Measurements from ENCODE around the gene PNKP. TPM values are rescaled to one million over a fixed set of nuclear protein-coding genes. Genes with fewer than 3 reads are reported as not detected.

PNKP gene
- total RNA-seq, 1 donor from 2014 or later: 46.3 TPM

DNA sequence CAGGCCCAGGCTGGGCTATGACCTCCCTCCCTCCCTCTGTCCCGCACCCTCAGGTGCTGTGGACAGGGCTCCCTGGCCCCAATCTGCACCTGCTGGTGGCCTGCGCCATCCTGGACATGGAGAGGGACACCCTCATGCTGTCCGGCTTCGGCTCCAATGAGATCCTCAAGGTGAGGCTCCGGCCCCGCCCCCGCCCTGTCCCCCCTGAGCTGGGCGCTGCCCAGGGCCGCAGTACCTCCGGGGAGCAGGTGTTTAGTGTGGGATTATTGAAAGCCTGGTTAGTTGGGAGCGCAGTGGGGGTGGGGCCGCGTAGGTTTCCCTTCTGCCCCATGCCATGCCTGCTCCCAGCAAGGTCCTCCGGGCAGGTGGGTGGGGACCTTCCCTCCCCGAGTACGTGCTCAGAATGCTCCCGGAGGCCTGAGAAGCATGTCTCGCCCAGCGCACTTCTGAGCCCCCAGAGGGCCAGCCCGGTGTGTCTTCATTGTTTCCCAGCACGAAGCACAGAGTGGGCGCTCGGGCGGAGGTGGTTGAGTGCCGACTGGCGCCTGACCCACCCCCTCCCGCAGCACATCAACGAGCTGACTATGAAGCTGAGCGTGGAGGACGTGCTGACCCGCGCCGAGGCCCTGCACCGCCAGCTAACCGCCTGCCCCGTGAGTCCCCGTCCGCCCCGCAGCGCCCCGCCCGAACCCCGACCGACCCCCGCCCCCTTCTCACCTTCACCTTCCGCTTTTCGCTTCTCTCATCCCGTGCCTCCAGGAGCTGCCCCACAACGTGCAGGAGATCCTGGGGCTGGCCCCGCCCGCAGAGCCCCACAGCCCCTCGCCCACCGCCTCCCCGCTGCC is 20.5 kb upstream of the PNKP start:
- H3K36me3 ChIP-seq: peaks cover 41 to 49% of the 10 kb centered on the region in 2 donors
- H3K4me1 ChIP-seq: peaks cover 4 to 8% of the 10 kb centered on the region in 2 donors
- no peak overlapping the region for H3K4me3 ChIP-seq
- H3K27ac ChIP-seq: no peak overlapping the region
- no peaks in the 10 kb centered on the region for H3K9me3 ChIP-seq
- intact Hi-C loops (cut with DNase I): no loop called here
- no peaks in the 10 kb centered on the region for H3K27me3 ChIP-seq
- no peak for TF ChIP-seq CTCF (IDR thresholded peaks at IDR 0.05)
- no peak for DNase-seq (ENCODE audit: low spot score in 2 of 2)

DNA sequence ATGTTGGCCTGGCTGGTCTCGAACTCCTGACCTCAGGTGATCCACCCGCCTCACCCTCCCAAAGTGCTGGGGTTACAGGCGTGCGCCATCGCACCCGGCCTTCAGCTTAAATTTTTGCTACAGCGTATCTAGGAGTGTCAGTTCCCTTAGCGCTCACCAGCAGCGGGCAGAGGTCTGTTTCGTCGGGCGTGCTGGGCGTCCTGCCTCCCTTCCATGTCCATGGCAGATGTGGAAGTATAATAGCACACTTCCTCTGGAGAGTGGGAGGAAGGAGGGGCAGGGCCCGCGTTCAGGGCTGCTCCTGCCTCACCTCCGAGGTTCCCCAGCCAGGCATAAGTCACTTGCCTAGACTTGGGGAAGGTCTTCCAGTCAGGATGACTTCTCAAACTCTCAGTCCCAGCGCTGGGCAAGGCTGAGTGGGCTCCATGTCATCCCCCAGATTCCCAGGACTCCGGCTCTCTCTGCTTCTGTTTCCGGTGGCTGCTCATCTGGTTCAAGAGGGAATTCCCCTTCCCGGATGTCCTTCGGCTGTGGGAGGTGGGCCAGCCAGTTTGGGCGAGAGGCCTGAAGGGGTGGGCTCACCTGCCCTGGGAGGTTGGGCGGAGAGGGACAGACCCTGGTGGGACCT is 19.8 kb upstream of the PNKP start:
- H3K4me3 ChIP-seq: no peak overlapping the region
- DNase-seq (ENCODE audit: low spot score in 2 of 2): no peak
- H3K27me3 ChIP-seq: no peaks in the 10 kb centered on the region
- no peaks in the 10 kb centered on the region for H3K9me3 ChIP-seq
- H3K4me1 ChIP-seq: peaks cover 4 to 8% of the 10 kb centered on the region in 2 donors
- intact Hi-C loops (cut with DNase I): no loop called here
- no peak for TF ChIP-seq CTCF (IDR thresholded peaks at IDR 0.05)
- peaks cover 48 to 56% of the 10 kb centered on the region in 2 donors for H3K36me3 ChIP-seq
- no peak overlapping the region for H3K27ac ChIP-seq

GRCh38 chr19:49884760-49885159 is 17.4 kb upstream of the PNKP start:
- Histone ChIP-seq H3K9me3 (no peaks in the 10 kb centered on the region), H3K4me3 (no peak overlapping the region), H3K27me3 (no peaks in the 10 kb centered on the region), H3K27ac (no peak overlapping the region), H3K36me3 (peaks cover 72 to 79% of the 10 kb centered on the region in 2 donors), H3K4me1 (peaks cover 0 to under 1% of the 10 kb centered on the region in 2 donors)
- TF ChIP-seq CTCF (IDR thresholded peaks at IDR 0.05): no peak
- intact Hi-C loops (cut with DNase I): no loop called here
- DNase-seq (ENCODE audit: low spot score in 2 of 2): no peak

DNA sequence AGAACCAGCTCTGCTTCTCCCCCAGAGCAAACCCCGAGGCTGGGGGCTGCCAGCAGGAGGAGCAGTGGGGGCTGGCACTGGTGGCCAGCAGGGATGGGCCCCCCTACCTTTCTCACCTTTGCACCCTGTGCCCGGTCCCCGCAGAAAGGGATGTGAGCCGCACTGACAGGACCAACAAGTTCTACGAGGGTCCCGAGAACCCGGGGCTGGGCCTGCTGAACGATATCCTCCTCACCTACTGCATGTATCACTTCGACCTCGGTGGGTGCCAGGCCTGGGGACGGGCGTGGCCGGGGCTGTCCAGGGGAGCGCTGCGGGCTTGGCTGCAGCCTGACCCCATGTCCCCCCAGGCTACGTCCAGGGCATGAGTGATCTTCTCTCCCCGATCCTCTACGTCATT is 16.7 kb upstream of the PNKP start:
- no peak overlapping the region for H3K27ac ChIP-seq
- H3K36me3 ChIP-seq: peaks cover 79 to 83% of the 10 kb centered on the region in 2 donors
- intact Hi-C loops (cut with DNase I): no loop called here
- H3K4me3 ChIP-seq: no peak overlapping the region
- H3K4me1 ChIP-seq: peaks cover under 1 to 1% of the 10 kb centered on the region in 2 donors
- no peak for DNase-seq (ENCODE audit: low spot score in 2 of 2)
- TF ChIP-seq CTCF (IDR thresholded peaks at IDR 0.05): no peak
- no peaks in the 10 kb centered on the region for H3K27me3 ChIP-seq
- no peaks in the 10 kb centered on the region for H3K9me3 ChIP-seq

DNA sequence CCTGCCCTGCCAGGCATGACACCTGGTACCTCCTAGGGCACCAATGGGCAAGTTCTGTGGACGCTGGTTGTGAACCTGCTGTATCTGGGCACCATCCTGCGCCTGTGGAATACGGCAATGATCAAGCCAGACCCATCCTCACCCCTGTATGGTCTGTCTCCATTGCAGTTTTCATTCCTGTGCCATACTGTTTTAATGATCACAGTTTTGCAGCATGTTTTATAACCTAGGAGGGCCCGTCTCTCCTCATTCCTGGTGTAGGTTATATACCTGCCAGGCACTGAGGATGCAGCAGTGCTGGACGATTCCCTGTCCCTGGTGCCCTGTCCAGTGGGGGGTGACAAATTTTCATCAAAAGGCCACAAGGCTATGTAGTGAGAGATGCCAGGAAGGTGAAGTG is 15.7 kb upstream of the PNKP start:
- DNase-seq (ENCODE audit: low spot score in 2 of 2): no peak
- H3K27me3 ChIP-seq: no peaks in the 10 kb centered on the region
- no peaks in the 10 kb centered on the region for H3K9me3 ChIP-seq
- no peak overlapping the region for H3K4me3 ChIP-seq
- TF ChIP-seq CTCF (IDR thresholded peaks at IDR 0.05): no peak
- H3K36me3 ChIP-seq: peaks cover 79 to 82% of the 10 kb centered on the region in 2 donors
- H3K27ac ChIP-seq: no peak overlapping the region
- intact Hi-C loops (cut with DNase I): no loop called here
- H3K4me1 ChIP-seq: peaks cover 7 to 11% of the 10 kb centered on the region in 2 donors

All from ascending aorta (tissue), 2 donors.